ENCODE results near the gene DBH. TPM values are rescaled to one million over a fixed set of nuclear protein-coding genes. Genes with fewer than 3 reads are reported as not detected.

Gene DBH
- total RNA-seq, 1 donor from 2014 or later = not detected

DNA sequence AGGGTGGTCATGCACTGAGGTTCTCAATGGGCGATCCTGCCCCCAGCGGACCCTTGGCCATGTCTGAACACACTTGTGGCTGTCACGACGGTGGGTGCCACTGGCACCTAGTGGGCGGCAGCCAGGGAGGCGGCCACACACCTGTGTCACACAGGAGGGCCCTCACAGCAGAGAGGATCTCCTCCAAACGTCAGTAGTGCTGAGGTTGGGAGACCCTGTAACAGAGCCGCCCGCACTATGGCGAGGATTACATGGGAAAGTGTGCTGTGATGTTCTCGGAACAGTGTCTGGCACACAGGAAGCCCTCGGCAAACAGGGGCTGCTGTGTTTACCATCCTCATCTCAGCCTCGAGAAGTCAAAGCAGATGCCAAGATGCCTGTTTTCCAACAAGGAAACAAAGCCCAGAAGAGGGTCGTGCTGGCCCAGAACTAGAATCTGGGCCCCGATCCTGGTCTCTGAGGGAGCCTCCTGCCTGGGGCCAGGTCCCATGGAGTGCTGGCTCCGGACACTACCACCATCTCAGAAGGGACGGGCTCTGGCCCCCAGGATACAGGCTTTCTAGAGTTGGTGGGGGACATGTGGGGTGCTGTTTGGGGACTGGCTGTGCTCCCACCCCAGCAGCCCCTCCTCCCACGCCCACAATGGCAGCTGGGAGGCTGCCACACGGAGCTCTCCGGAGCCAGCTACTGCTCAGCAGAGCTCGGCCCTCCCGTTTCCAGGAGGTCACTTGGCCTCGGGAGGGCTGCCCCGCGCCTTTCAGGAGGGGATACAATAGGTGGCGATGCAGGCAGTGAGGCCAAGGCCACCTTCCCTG lies 48.2 kb downstream of the DBH start:
- Histone ChIP-seq H3K36me3 (ENCODE audit: insufficient read depth, low read length) (no peaks in the 10 kb centered on the region), H3K27me3 (ENCODE audit: insufficient read depth, low read length) (no peaks in the 10 kb centered on the region), H3K79me2 (ENCODE audit: insufficient read depth, low read length) (no peaks in the 10 kb centered on the region), H3K4me3 (ENCODE audit: insufficient read depth, low read depth, low read length) (no peak overlapping the region), H3K9me3 (ENCODE audit: insufficient read depth, low read depth, low read length) (no peaks in the 10 kb centered on the region), H3K4me1 (ENCODE audit: insufficient read depth, low read length) (peaks cover 13% of the 10 kb centered on the region), H4K20me1 (ENCODE audit: insufficient read depth, low read length) (no peaks in the 10 kb centered on the region), H3K4me2 (ENCODE audit: low read length) (no peak overlapping the region), H3K27ac (ENCODE audit: low read depth, low read length) (no peak overlapping the region), H3K9ac (ENCODE audit: low read length) (no peak overlapping the region), H2AFZ (ENCODE audit: low read depth, low read length) (peak overlapping the region; percentile 10)
- Mint-ChIP-seq H3K4me3 (ENCODE audit: unreplicated experiment) (no peak overlapping the region), H3K9me3 (ENCODE audit: unreplicated experiment) (no peaks in the 10 kb centered on the region), H3K36me3 (ENCODE audit: low read depth, unreplicated experiment) (no peaks in the 10 kb centered on the region), H3K27ac (ENCODE audit: unreplicated experiment) (no peak overlapping the region), H3K4me1 (ENCODE audit: low read depth, unreplicated experiment) (peaks cover 2% of the 10 kb centered on the region), H3K27me3 (ENCODE audit: low read depth, unreplicated experiment) (peaks cover 19% of the 10 kb centered on the region)
- TF ChIP-seq EZH2 (IDR thresholded peaks at IDR 0.05; ENCODE audit: insufficient read depth, low read length) (no peak), CTCF (IDR thresholded peaks at IDR 0.05; ENCODE audit: insufficient read depth, low read depth, low read length) (no peak)
- FAIRE-seq = no peak
- DNase-seq (ENCODE audit: low read depth) = no peak

DNA sequence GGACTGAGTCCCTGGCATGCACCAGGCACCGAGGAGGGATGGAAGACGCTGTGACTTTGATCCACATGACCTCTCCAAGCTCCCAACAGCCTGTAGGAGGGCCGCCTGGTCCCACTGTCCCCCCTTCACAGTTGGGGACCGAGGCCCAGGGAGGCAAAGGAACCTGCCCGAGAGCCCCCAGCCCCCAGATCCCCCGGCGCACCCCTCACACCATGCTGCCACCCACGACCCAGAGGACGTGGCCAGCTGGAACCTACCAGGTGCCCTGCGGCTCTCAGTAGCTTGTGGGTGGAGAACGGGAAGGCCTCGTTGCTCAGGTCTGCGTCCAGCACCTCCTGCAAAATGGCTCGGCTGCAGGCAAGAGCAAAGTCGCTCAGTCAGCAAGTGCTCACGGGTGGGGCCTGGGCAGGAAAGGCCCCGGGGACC lies 48.8 kb downstream of the DBH start:
- H3K9me3 Mint-ChIP-seq (ENCODE audit: unreplicated experiment) = no peaks in the 10 kb centered on the region
- Histone ChIP-seq H3K27me3 (ENCODE audit: insufficient read depth, low read length) (no peaks in the 10 kb centered on the region), H2AFZ (ENCODE audit: low read depth, low read length) (no peak overlapping the region), H3K9ac (ENCODE audit: low read length) (no peak overlapping the region), H3K36me3 (ENCODE audit: insufficient read depth, low read length) (no peaks in the 10 kb centered on the region), H3K4me1 (ENCODE audit: insufficient read depth, low read length) (peaks cover 15% of the 10 kb centered on the region), H3K27ac (ENCODE audit: low read depth, low read length) (no peak overlapping the region), H3K4me3 (ENCODE audit: insufficient read depth, low read depth, low read length) (no peak overlapping the region), H3K4me2 (ENCODE audit: low read length) (no peak overlapping the region), H3K9me3 (ENCODE audit: insufficient read depth, low read depth, low read length) (no peaks in the 10 kb centered on the region), H3K79me2 (ENCODE audit: insufficient read depth, low read length) (no peaks in the 10 kb centered on the region), H4K20me1 (ENCODE audit: insufficient read depth, low read length) (no peaks in the 10 kb centered on the region)
- H3K36me3 Mint-ChIP-seq (ENCODE audit: low read depth, unreplicated experiment) = no peaks in the 10 kb centered on the region
- H3K27ac Mint-ChIP-seq (ENCODE audit: unreplicated experiment) = no peak overlapping the region
- peaks cover 2% of the 10 kb centered on the region for H3K4me1 Mint-ChIP-seq (ENCODE audit: low read depth, unreplicated experiment)
- DNase-seq (ENCODE audit: low read depth) = no peak
- peaks cover 17% of the 10 kb centered on the region for H3K27me3 Mint-ChIP-seq (ENCODE audit: low read depth, unreplicated experiment)
- FAIRE-seq = no peak
- TF ChIP-seq EZH2 (IDR thresholded peaks at IDR 0.05; ENCODE audit: insufficient read depth, low read length) (no peak), CTCF (IDR thresholded peaks at IDR 0.05; ENCODE audit: insufficient read depth, low read depth, low read length) (no peak)
- H3K4me3 Mint-ChIP-seq (ENCODE audit: unreplicated experiment) = no peak overlapping the region

Measured in astrocyte (in vitro differentiated cells and primary cell).